Measurements from ENCODE around the gene USP11. TPM values are rescaled to one million over a fixed set of nuclear protein-coding genes. Genes with fewer than 3 reads are reported as not detected.

Gene USP11
- total RNA-seq, 4 donors from 2014 or later, result 17.0 to 35.3 (median 25.0) TPM

DNA sequence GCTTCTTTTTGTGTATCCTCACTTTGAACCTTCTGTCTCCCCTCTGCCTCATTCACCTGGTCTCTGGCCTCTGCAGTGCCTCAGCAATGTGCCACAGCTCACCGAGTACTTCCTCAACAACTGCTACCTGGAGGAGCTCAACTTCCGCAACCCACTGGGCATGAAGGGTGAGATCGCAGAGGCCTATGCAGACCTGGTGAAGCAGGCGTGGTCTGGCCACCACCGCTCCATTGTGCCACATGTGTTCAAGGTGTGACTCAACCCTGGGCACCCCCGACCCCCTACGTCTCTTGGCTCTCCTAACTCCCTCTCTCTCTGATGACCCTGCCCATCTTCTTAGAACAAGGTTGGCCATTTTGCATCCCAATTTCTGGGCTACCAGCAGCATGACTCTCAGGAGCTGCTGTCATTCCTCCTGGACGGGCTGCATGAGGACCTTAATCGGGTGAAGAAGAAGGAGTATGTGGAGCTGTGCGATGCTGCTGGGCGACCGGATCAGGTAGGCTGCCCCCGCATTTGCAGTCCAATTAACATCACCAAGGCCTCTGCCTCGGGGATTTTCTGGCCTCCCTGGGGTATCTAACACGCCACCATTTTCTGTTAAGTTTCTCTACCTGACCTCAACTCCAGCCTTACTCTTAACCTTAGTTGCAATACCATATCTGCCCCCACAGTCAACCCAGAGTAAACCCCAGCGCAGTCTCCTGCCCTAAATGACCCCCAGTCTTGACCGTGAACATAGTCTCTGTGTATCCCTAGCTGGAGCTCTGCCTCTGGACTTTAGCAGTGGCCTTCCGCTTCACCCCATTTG, 8.6 kb downstream of the USP11 start:
- H3K27me3 ChIP-seq, result no peaks in the 10 kb centered on the region
- peaks cover 0 to 51% of the 10 kb centered on the region in 2 donors for H3K36me3 ChIP-seq
- DNase-seq, result no peak
- H3K4me3 ChIP-seq, result no peak overlapping the region
- in situ Hi-C loops (cut with MboI; ENCODE audit: low sequenced_read_pairs in 4 of 4) (no loop called here), intact Hi-C loops (cut with DNase I; ENCODE audit: low total_unique reads) (no loop called here)
- no peaks in the 10 kb centered on the region for H3K4me1 ChIP-seq
- no peaks in the 10 kb centered on the region for H3K9me3 ChIP-seq
- no peak overlapping the region for H3K27ac ChIP-seq
- no peak for TF ChIP-seq CTCF (IDR thresholded peaks at IDR 0.05 in 4 of 5, conservative IDR thresholded peaks at IDR 0.05 in 1 of 5)
- no peak for TF ChIP-seq POLR2A (IDR thresholded peaks at IDR 0.05)
- no peak for ATAC-seq

DNA sequence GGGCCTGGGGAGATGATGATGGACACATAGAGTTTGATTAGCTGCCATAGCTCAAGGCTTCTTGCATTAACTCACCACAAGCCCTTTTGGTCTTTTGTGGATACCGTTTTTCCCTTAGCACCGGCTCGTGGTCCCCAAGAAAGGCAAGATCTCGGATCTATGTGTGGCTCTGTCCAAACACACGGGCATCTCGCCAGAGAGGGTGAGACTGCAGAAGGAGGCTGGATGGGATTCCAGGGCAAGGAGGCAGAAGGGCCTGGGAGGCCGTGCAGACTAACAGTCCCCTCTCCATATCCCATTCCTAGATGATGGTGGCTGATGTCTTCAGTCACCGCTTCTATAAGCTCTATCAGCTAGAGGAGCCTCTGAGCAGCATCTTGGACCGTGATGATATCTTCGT, 9.5 kb downstream of the USP11 start:
- Histone ChIP-seq H3K36me3 (peaks cover 0 to 55% of the 10 kb centered on the region in 2 donors), H3K27ac (no peak overlapping the region), H3K4me3 (no peak overlapping the region), H3K9me3 (no peaks in the 10 kb centered on the region), H3K4me1 (no peaks in the 10 kb centered on the region), H3K27me3 (no peaks in the 10 kb centered on the region)
- no peak for TF ChIP-seq POLR2A (IDR thresholded peaks at IDR 0.05)
- no peak for TF ChIP-seq CTCF (IDR thresholded peaks at IDR 0.05 in 4 of 5, conservative IDR thresholded peaks at IDR 0.05 in 1 of 5)
- ATAC-seq (no peak), DNase-seq (no peak)
- intact Hi-C loops (cut with DNase I; ENCODE audit: low total_unique reads), result no loop called here
- in situ Hi-C loops (cut with MboI; ENCODE audit: low sequenced_read_pairs in 4 of 4), result no loop called here

GRCh38 chrX:47243351-47243750, 10.5 kb downstream of the USP11 start:
- no peaks in the 10 kb centered on the region for H3K27me3 ChIP-seq
- no peak for DNase-seq
- H3K4me3 ChIP-seq, result no peak overlapping the region
- in situ Hi-C loops (cut with MboI; ENCODE audit: low sequenced_read_pairs in 4 of 4), result no loop called here
- no peak overlapping the region for H3K27ac ChIP-seq
- ATAC-seq, result no peak
- intact Hi-C loops (cut with DNase I; ENCODE audit: low total_unique reads), result no loop called here
- no peaks in the 10 kb centered on the region for H3K9me3 ChIP-seq
- TF ChIP-seq CTCF (IDR thresholded peaks at IDR 0.05 in 4 of 5, conservative IDR thresholded peaks at IDR 0.05 in 1 of 5) (no peak), POLR2A (IDR thresholded peaks at IDR 0.05) (no peak)
- peaks cover 0 to 58% of the 10 kb centered on the region in 2 donors for H3K36me3 ChIP-seq
- H3K4me1 ChIP-seq, result no peaks in the 10 kb centered on the region

GRCh38 chrX:47244676-47245075, 11.9 kb downstream of the USP11 start:
- TF ChIP-seq CTCF (IDR thresholded peaks at IDR 0.05 in 4 of 5, conservative IDR thresholded peaks at IDR 0.05 in 1 of 5), result no peak
- no peak for TF ChIP-seq POLR2A (IDR thresholded peaks at IDR 0.05)
- in situ Hi-C loops (cut with MboI; ENCODE audit: low sequenced_read_pairs in 4 of 4) (no loop called here), intact Hi-C loops (cut with DNase I; ENCODE audit: low total_unique reads) (no loop called here)
- Histone ChIP-seq H3K4me3 (no peak overlapping the region), H3K4me1 (no peaks in the 10 kb centered on the region), H3K27ac (no peak overlapping the region), H3K27me3 (no peaks in the 10 kb centered on the region), H3K9me3 (no peaks in the 10 kb centered on the region), H3K36me3 (peaks cover 0 to 58% of the 10 kb centered on the region in 2 donors)
- DNase-seq, result no peak
- ATAC-seq, result no peak

Measured in gastrocnemius medialis (tissue), 4 donors.